Stimulated activated naive CD8-positive, alpha-beta T cell treated with anti-CD3 and anti-CD28 coated beads, Interleukin-15, Interleukin-2, amounts not matched to agents 100 ng/mL and 50 ng/mL, for 24 hours (primary cell): ENCODE results near the gene MUC6.

Experiments used
- H3K27ac Mint-ChIP-seq: one replicate; pipeline ENCODE4 v1.8.0; 2021; ENCODE audit warnings: mild to moderate bottlenecking, mixed read lengths
- H3K27me3 Mint-ChIP-seq: one replicate; pipeline ENCODE4 v1.8.0; 2021; ENCODE audit warnings: mixed read lengths
- H3K36me3 Mint-ChIP-seq: one replicate; pipeline ENCODE4 v1.8.0; 2021; ENCODE audit warnings: low read depth, mixed read lengths
- H3K4me1 Mint-ChIP-seq: one replicate; pipeline ENCODE4 v1.8.0; 2021; ENCODE audit warnings: low read depth, mixed read lengths
- H3K4me3 Mint-ChIP-seq: one replicate; pipeline ENCODE4 v1.8.0; 2021; ENCODE audit warnings: mild to moderate bottlenecking, mixed read lengths
- H3K9me3 Mint-ChIP-seq: one replicate; pipeline ENCODE4 v1.8.0; 2021; ENCODE audit warnings: mixed read lengths

Gene MUC6

GRCh38 chr11:1060852-1061616 lies 24.5 kb upstream of the MUC6 start:
- Mint-ChIP-seq H3K27me3 (peaks cover 20% of the 10 kb centered on the region), H3K9me3 (peaks cover 5% of the 10 kb centered on the region), H3K27ac (no peak overlapping the region), H3K4me3 (no peak overlapping the region), H3K36me3 (no peaks in the 10 kb centered on the region), H3K4me1 (peaks cover 17% of the 10 kb centered on the region)

GRCh38 chr11:1060410-1060809 lies 23.9 kb upstream of the MUC6 start:
- Mint-ChIP-seq H3K36me3 (no peaks in the 10 kb centered on the region), H3K9me3 (peaks cover 5% of the 10 kb centered on the region), H3K4me3 (no peak overlapping the region), H3K27ac (no peak overlapping the region), H3K4me1 (peaks cover 17% of the 10 kb centered on the region), H3K27me3 (peaks cover 17% of the 10 kb centered on the region)

GRCh38 chr11:1059759-1060158 lies 23.2 kb upstream of the MUC6 start:
- Mint-ChIP-seq H3K27me3 (peaks cover 17% of the 10 kb centered on the region), H3K9me3 (peaks cover 5% of the 10 kb centered on the region), H3K4me3 (no peak overlapping the region), H3K36me3 (no peaks in the 10 kb centered on the region), H3K4me1 (peaks cover 17% of the 10 kb centered on the region), H3K27ac (no peak overlapping the region)

GRCh38 chr11:1057806-1058205 lies 21.3 kb upstream of the MUC6 start:
- H3K36me3 Mint-ChIP-seq, result no peaks in the 10 kb centered on the region
- peaks cover 15% of the 10 kb centered on the region for H3K27me3 Mint-ChIP-seq
- H3K27ac Mint-ChIP-seq, result no peak overlapping the region
- H3K4me1 Mint-ChIP-seq, result peaks cover 3% of the 10 kb centered on the region
- no peak overlapping the region for H3K4me3 Mint-ChIP-seq
- peaks cover 5% of the 10 kb centered on the region for H3K9me3 Mint-ChIP-seq

GRCh38 chr11:1055990-1056771 lies 19.7 kb upstream of the MUC6 start:
- no peaks in the 10 kb centered on the region for H3K36me3 Mint-ChIP-seq
- no peaks in the 10 kb centered on the region for H3K4me1 Mint-ChIP-seq
- peaks cover 4% of the 10 kb centered on the region for H3K27me3 Mint-ChIP-seq
- H3K4me3 Mint-ChIP-seq, result no peak overlapping the region
- H3K27ac Mint-ChIP-seq, result no peak overlapping the region
- H3K9me3 Mint-ChIP-seq, result no peaks in the 10 kb centered on the region

- H3K9me3 Mint-ChIP-seq, result no peaks in the 10 kb centered on the region
- H3K36me3 Mint-ChIP-seq, result no peaks in the 10 kb centered on the region
- H3K4me3 Mint-ChIP-seq, result no peak overlapping the region
- no peak overlapping the region for H3K27ac Mint-ChIP-seq
- peaks cover 4% of the 10 kb centered on the region for H3K27me3 Mint-ChIP-seq
- no peaks in the 10 kb centered on the region for H3K4me1 Mint-ChIP-seq
Measured at GRCh38 chr11:1055109-1055703, 18.7 kb upstream of the MUC6 start.

- peaks cover 4% of the 10 kb centered on the region for H3K27me3 Mint-ChIP-seq
- no peaks in the 10 kb centered on the region for H3K9me3 Mint-ChIP-seq
- H3K4me3 Mint-ChIP-seq, result no peak overlapping the region
- H3K36me3 Mint-ChIP-seq, result no peaks in the 10 kb centered on the region
- H3K4me1 Mint-ChIP-seq, result no peaks in the 10 kb centered on the region
- H3K27ac Mint-ChIP-seq, result no peak overlapping the region
Measured at GRCh38 chr11:1054143-1055108, 17.9 kb upstream of the MUC6 start.

- Mint-ChIP-seq H3K36me3 (no peaks in the 10 kb centered on the region), H3K4me3 (no peak overlapping the region), H3K27me3 (peaks cover 9% of the 10 kb centered on the region), H3K4me1 (no peaks in the 10 kb centered on the region), H3K9me3 (no peaks in the 10 kb centered on the region), H3K27ac (no peak overlapping the region)
Measured at GRCh38 chr11:1053121-1053901, 16.8 kb upstream of the MUC6 start.

- peaks cover 4% of the 10 kb centered on the region for H3K27me3 Mint-ChIP-seq
- no peaks in the 10 kb centered on the region for H3K4me1 Mint-ChIP-seq
- H3K27ac Mint-ChIP-seq, result no peak overlapping the region
- H3K9me3 Mint-ChIP-seq, result no peaks in the 10 kb centered on the region
- H3K4me3 Mint-ChIP-seq, result no peak overlapping the region
- no peaks in the 10 kb centered on the region for H3K36me3 Mint-ChIP-seq
Measured at GRCh38 chr11:1052133-1053011, 15.9 kb upstream of the MUC6 start.

GRCh38 chr11:1051356-1052132 lies 15.0 kb upstream of the MUC6 start:
- Mint-ChIP-seq H3K4me3 (no peak overlapping the region), H3K4me1 (peaks cover 3% of the 10 kb centered on the region), H3K27me3 (peaks cover 11% of the 10 kb centered on the region), H3K9me3 (no peaks in the 10 kb centered on the region), H3K36me3 (no peaks in the 10 kb centered on the region), H3K27ac (no peak overlapping the region)

- Mint-ChIP-seq H3K27ac (no peak overlapping the region), H3K27me3 (peaks cover 14% of the 10 kb centered on the region), H3K4me1 (peaks cover 3% of the 10 kb centered on the region), H3K9me3 (no peaks in the 10 kb centered on the region), H3K4me3 (no peak overlapping the region), H3K36me3 (no peaks in the 10 kb centered on the region)
Measured at GRCh38 chr11:1050581-1051355, 14.2 kb upstream of the MUC6 start.

GRCh38 chr11:1049911-1050580 lies 13.5 kb upstream of the MUC6 start:
- peaks cover 3% of the 10 kb centered on the region for H3K4me1 Mint-ChIP-seq
- H3K27ac Mint-ChIP-seq, result no peak overlapping the region
- no peaks in the 10 kb centered on the region for H3K36me3 Mint-ChIP-seq
- no peak overlapping the region for H3K4me3 Mint-ChIP-seq
- H3K9me3 Mint-ChIP-seq, result no peaks in the 10 kb centered on the region
- H3K27me3 Mint-ChIP-seq, result peaks cover 15% of the 10 kb centered on the region
